GM19351 (cell line): ENCODE measurements around the gene KRTAP5-7.
"Not testable (repeated sequence)": the region's sequence is repeated elsewhere in the genome, so short reads cannot be mapped to it uniquely, and the experiment has no call there.

Source experiments
- ATAC-seq: cut with Tn5 transposase; IDR thresholded peaks from one replicate; pipeline ENCODE4 v1.9.1; 2021; ENCODE audit warnings: mild to moderate bottlenecking, moderate library complexity; ENCODE audit not compliant: unreplicated experiment

KRTAP5-7 gene

GRCh38 chr11:71556018-71556417 is 29.0 kb downstream of the KRTAP5-7 start:
- ATAC-seq, result no peak

GRCh38 chr11:71557257-71557656 is 30.2 kb downstream of the KRTAP5-7 start:
- ATAC-seq, result no peak

- no peak for ATAC-seq
These were observed 31.9 kb downstream of the KRTAP5-7 start for GRCh38 chr11:71558996-71559395.

GRCh38 chr11:71562120-71562519 is 35.1 kb downstream of the KRTAP5-7 start:
- no peak for ATAC-seq

- ATAC-seq, result no peak
These were observed 36.3 kb downstream of the KRTAP5-7 start for GRCh38 chr11:71563406-71563805.

GRCh38 chr11:71564430-71564829 is 37.4 kb downstream of the KRTAP5-7 start:
- ATAC-seq, result no peak

GRCh38 chr11:71565263-71565662 is 38.2 kb downstream of the KRTAP5-7 start, which contains the start of gene KRTAP5-10:
Gene KRTAP5-10, plus strand, starts transcription at chr11:71565563. Its CDS starts 25 bp downstream, at chr11:71565588.
- ATAC-seq, result no peak

GRCh38 chr11:71566081-71566620 is 39.1 kb downstream of the KRTAP5-7 start:
- no peak for ATAC-seq

- not testable (repeated sequence) for ATAC-seq
These were observed 39.8 kb downstream of the KRTAP5-7 start for GRCh38 chr11:71566626-71567599.

GRCh38 chr11:71567633-71568032 is 40.6 kb downstream of the KRTAP5-7 start:
- ATAC-seq, result not testable (repeated sequence)

GRCh38 chr11:71568704-71569349 is 41.8 kb downstream of the KRTAP5-7 start:
- no peak for ATAC-seq

GRCh38 chr11:71571101-71571850 is 44.2 kb downstream of the KRTAP5-7 start:
- ATAC-seq, result not testable (repeated sequence)

GRCh38 chr11:71572811-71573210 is 45.7 kb downstream of the KRTAP5-7 start:
- no peak for ATAC-seq

GRCh38 chr11:71574418-71574817 is 47.4 kb downstream of the KRTAP5-7 start:
- no peak for ATAC-seq

GRCh38 chr11:71575723-71576424 is 48.8 kb downstream of the KRTAP5-7 start:
- ATAC-seq, result no peak

GRCh38 chr11:71576688-71577465 is 49.8 kb downstream of the KRTAP5-7 start:
- not testable (repeated sequence) for ATAC-seq

GRCh38 chr11:71577469-71578004 is 50.5 kb downstream of the KRTAP5-7 start:
- ATAC-seq, result no peak
